IMR-90 (cell line): ENCODE measurements around the gene STIL. TPM values are rescaled to one million over a fixed set of nuclear protein-coding genes. Genes with fewer than 3 reads are reported as not detected.

Experiments
- ATAC-seq: fragments of 200-7000 bp; cut with Tn5 transposase; 2 replicates; pipeline ENCODE4 v1.9.1; 2020; ENCODE audit warnings: low read depth, mild to moderate bottlenecking, moderate library complexity
- BruUV-seq: library from RNA; stranded (reverse); fragments of 400-500 nt; replicated peaks from 2 replicates; lab custom pipeline; 2021; lab: Mats Ljungman, UMichigan
- CTCF ChIA-PET: fragments of 300-600 bp; formaldehyde crosslinking; extraction: SDS; loops from one replicate; lab custom pipeline; 2021; ENCODE audit warnings: antibody characterized with exemption; lab: Yijun Ruan, JAX
- POLR2A ChIA-PET: fragments of 300-600 bp; sonication (Branson Sonifier 250); formaldehyde crosslinking; loops from one replicate; lab custom pipeline; 2022; ENCODE audit warnings: antibody characterized with exemption; ENCODE audit not compliant: unreplicated experiment; lab: Charles Lee
- DNase-seq: peaks from one replicate; pipeline ENCODE4 v3.0.0; 2013
- H2AFZ ChIP-seq: replicated peaks from 2 replicates; pipeline ENCODE3; 2013; ENCODE audit warnings: low read length, mild to moderate bottlenecking; ENCODE audit not compliant: poor library complexity
- H2AK5ac ChIP-seq: 2 replicates; pipeline ENCODE4 v1.6.1; 2013; ENCODE audit warnings: low read depth, low read length, inconsistent platforms
- H2AK9ac ChIP-seq: replicated peaks from 2 replicates; pipeline ENCODE3; 2013; ENCODE audit warnings: mild to moderate bottlenecking, low read depth, low read length, moderate library complexity; ENCODE audit not compliant: poor library complexity
- H2BK120ac ChIP-seq: 2 replicates; pipeline ENCODE4 v1.6.1; 2013; ENCODE audit warnings: low read depth, low read length, inconsistent platforms
- H2BK15ac ChIP-seq: 3 replicates; pipeline ENCODE4 v1.6.1; 2013; ENCODE audit warnings: low read depth, low read length, inconsistent platforms
- H2BK20ac ChIP-seq: 2 replicates; pipeline ENCODE4 v1.6.1; 2013; ENCODE audit warnings: low read depth, mild to moderate bottlenecking, inconsistent platforms, low read length, moderate library complexity
- H2BK5ac ChIP-seq: 2 replicates; pipeline ENCODE4 v1.6.1; 2013; ENCODE audit warnings: mild to moderate bottlenecking, low read depth, low read length, inconsistent platforms; ENCODE audit not compliant: poor library complexity, severe bottlenecking
- H3K14ac ChIP-seq: replicated peaks from 2 replicates; pipeline ENCODE4 v1.6.1; 2013; ENCODE audit warnings: low read depth, low read length, inconsistent platforms
- H3K18ac ChIP-seq: 2 replicates; pipeline ENCODE4 v1.6.1; 2013; ENCODE audit warnings: low read depth, low read length, control low read depth
- H3K23ac ChIP-seq: 2 replicates; pipeline ENCODE4 v1.6.1; 2013; ENCODE audit warnings: low read depth, low read length, inconsistent platforms
- H3K27ac ChIP-seq: 2 replicates; pipeline ENCODE4 v1.5.1; 2013; ENCODE audit warnings: mild to moderate bottlenecking, control low read depth, low read length; ENCODE audit not compliant: insufficient read depth
- H3K27me3 ChIP-seq: 2 replicates; pipeline ENCODE4 v1.6.1; 2013; ENCODE audit warnings: low read length; ENCODE audit not compliant: control insufficient read depth, insufficient read depth
- H3K36me3 ChIP-seq: 2 replicates; pipeline ENCODE4 v1.6.1; 2013; ENCODE audit warnings: low read length, mixed read lengths; ENCODE audit not compliant: control insufficient read depth, insufficient read depth
- H3K4ac ChIP-seq: 2 replicates; pipeline ENCODE4 v1.6.1; 2013; ENCODE audit warnings: low read depth, low read length, inconsistent platforms
- H3K4me1 ChIP-seq: 2 replicates; pipeline ENCODE4 v1.6.1; 2013; ENCODE audit warnings: low read length, mixed read lengths; ENCODE audit not compliant: control insufficient read depth, insufficient read depth
- H3K4me2 ChIP-seq: 2 replicates; pipeline ENCODE4 v1.6.1; 2013; ENCODE audit warnings: low read depth, mild to moderate bottlenecking, control low read depth, low read length, moderate library complexity
- H3K4me3 ChIP-seq: 2 replicates; pipeline ENCODE4 v1.5.1; 2013; ENCODE audit warnings: low read depth, mild to moderate bottlenecking, control low read depth, low read length, moderate library complexity; ENCODE audit not compliant: insufficient read depth
- H3K56ac ChIP-seq: 2 replicates; pipeline ENCODE4 v1.6.1; 2013; ENCODE audit warnings: low read length, inconsistent platforms; ENCODE audit not compliant: insufficient read depth; ENCODE audit errors: extremely low read depth
- H3K79me1 ChIP-seq, 2 experiments: 2 replicates each; pipeline ENCODE4 v1.6.1; 2013; ENCODE audit warnings: low read length in 2 of 2, inconsistent platforms in 1 of 2, low read depth in 1 of 2
- H3K9ac ChIP-seq: 2 replicates; pipeline ENCODE4 v1.6.1; 2013; ENCODE audit warnings: low read depth, low read length, control low read depth
- H3K9me1 ChIP-seq: 2 replicates; pipeline ENCODE4 v1.6.1; 2013; ENCODE audit warnings: low read length, inconsistent platforms; ENCODE audit not compliant: insufficient read depth
- H3K9me3 ChIP-seq: 2 replicates; pipeline ENCODE4 v1.6.1; 2013; ENCODE audit warnings: low read length; ENCODE audit not compliant: control insufficient read depth, insufficient read depth
- H4K20me1 ChIP-seq: 2 replicates; pipeline ENCODE4 v1.6.1; 2013; ENCODE audit warnings: low read length, inconsistent platforms; ENCODE audit not compliant: insufficient read depth
- H4K5ac ChIP-seq: 2 replicates; pipeline ENCODE4 v1.6.1; 2013; ENCODE audit warnings: mild to moderate bottlenecking, low read depth, low read length, control low read depth
- H4K8ac ChIP-seq, 2 experiments: 2 replicates each; pipeline ENCODE4 v1.6.1; 2013; ENCODE audit warnings: low read depth in 2 of 2, low read length in 2 of 2, control low read depth in 1 of 2, inconsistent platforms in 1 of 2
- H4K91ac ChIP-seq: 2 replicates; pipeline ENCODE4 v1.6.1; 2013; ENCODE audit warnings: low read depth, low read length, inconsistent platforms; ENCODE audit not compliant: insufficient read depth
- CHD1 ChIP-seq: IDR thresholded peaks from 2 replicates; pipeline ENCODE4 v1.6.1; 2012; ENCODE audit warnings: low read depth, low read length, improper control_type of control experiment
- CTCF ChIP-seq: conservative IDR thresholded peaks from 2 replicates; pipeline ENCODE4 v1.5.1; 2012; ENCODE audit warnings: mild to moderate bottlenecking, low read depth, low read length, improper control_type of control experiment
- ELK1 ChIP-seq: fragments of 150-350 bp; IDR thresholded peaks from 2 replicates; pipeline ENCODE4 v1.6.1; 2016; ENCODE audit warnings: low read depth, mild to moderate bottlenecking, low read length, moderate library complexity, borderline replicate concordance
- FOS ChIP-seq: fragments of 150-350 bp; IDR thresholded peaks from 2 replicates; pipeline ENCODE4 v1.6.1; 2016; ENCODE audit warnings: low read depth, low read length
- NFE2L2 ChIP-seq: fragments of 150-350 bp; IDR thresholded peaks from 2 replicates; pipeline ENCODE4 v1.6.1; 2016; ENCODE audit warnings: low read depth, mild to moderate bottlenecking, low read length
- RCOR1 ChIP-seq: IDR thresholded peaks from 2 replicates; pipeline ENCODE4 v1.6.1; 2012; ENCODE audit warnings: mild to moderate bottlenecking, low read length, improper control_type of control experiment; ENCODE audit not compliant: insufficient replicate concordance
- WGBS, 2 experiments: methylation state at CpG; one replicate each; pipeline versions ENCODE4 v1.1.5 to v1.1.7; 2013; ENCODE audit warnings: missing lambda C conversion rate in 2 of 2; ENCODE audit not compliant: insufficient read length in 1 of 2; ENCODE audit errors: extremely low coverage in 2 of 2; 5-methylcytosine and 5-hydroxymethylcytosine counted together
- dilution Hi-C: fragments of 300-500 bp; cut with HindIII; formaldehyde crosslinking; loops from one replicate; pipeline ENCODE4 v1.14.3; 2018; ENCODE audit warnings: low sequenced_read_pairs; ENCODE audit not compliant: unreplicated experiment
- in situ Hi-C: fragments of 300-500 bp; cut with MboI; formaldehyde crosslinking; loops from 3 replicates; pipeline ENCODE4 v1.14.3; 2019; ENCODE audit warnings: low sequenced_read_pairs, inconsistent platforms, mixed read lengths
- intact Hi-C: fragments of 100-400 bp; cut with micrococcal nuclease; formaldehyde crosslinking; loops from 2 replicates; pipeline ENCODE4 v1.10.0; 2022
- polyA plus RNA-seq, 3 experiments: library from polyadenylated mRNA; depleted of rRNA; stranded (reverse); fragments of >200 nt; gene quantifications; 2 replicates each; pipeline ENCODE4 v1.2.3, GENCODE V29; 2012; ENCODE audit warnings: low replicate concordance in 1 of 3
- total RNA-seq: library from RNA; depleted of rRNA; stranded (reverse); fragments of >200 nt; gene quantifications from 2 replicates; pipeline ENCODE4 v1.2.3, GENCODE V29; 2012

The STIL gene
- total and polyA plus RNA-seq, 2 of the 4 experiments (the other 2 are of a cell fraction) = 6.8 to 17.2 TPM

- Histone ChIP-seq H3K36me3 (no peaks in the 10 kb centered on the region), H3K27ac (no peak overlapping the region), H4K20me1 (no peaks in the 10 kb centered on the region), H3K4ac (no peak overlapping the region), H2BK15ac (no peak overlapping the region), H2AK9ac (no peak overlapping the region), H3K9me3 (no peaks in the 10 kb centered on the region), H2BK20ac (no peak overlapping the region), H4K5ac (no peak overlapping the region), H4K8ac (no peak overlapping the region), H3K4me3 (no peak overlapping the region), H3K23ac (no peak overlapping the region), H3K79me1 (no peaks in the 10 kb centered on the region), H4K91ac (no peak overlapping the region), H3K18ac (no peak overlapping the region), H3K4me1 (no peaks in the 10 kb centered on the region), H3K4me2 (no peak overlapping the region), H2AK5ac (no peak overlapping the region), H2BK5ac (no peak overlapping the region), H3K9ac (no peak overlapping the region), H2AFZ (no peak overlapping the region), H3K56ac (no peak overlapping the region), H3K14ac (no peak overlapping the region), H3K27me3 (no peaks in the 10 kb centered on the region), H2BK120ac (no peak overlapping the region), H3K9me1 (no peaks in the 10 kb centered on the region)
- no CpG with 5 or more reads among the region's 1 CpG for WGBS, 2 experiments
- dilution Hi-C loops = no loop called here
- ATAC-seq = no peak
- no peak for DNase-seq
- no TSS peak for BruUV-seq
- intact Hi-C loops = no loop called here
- ChIA-PET CTCF (interaction anchor here (4.5 kb wide), 1 partner anchor 11 kb away, joined by 27 read pairs; no protein-coding TSS in a partner anchor), POLR2A (no interaction called here)
- in situ Hi-C loops = no loop called here
- TF ChIP-seq CHD1 (no peak), ELK1 (no peak), FOS (no peak), RCOR1 (no peak), NFE2L2 (no peak), CTCF (no peak)
These were observed 61.6 kb downstream of the STIL start for GRCh38 chr1:47252369-47252768.
